H1 (cell line): ENCODE results near the gene TUBA4B. TPM values are rescaled to one million over a fixed set of nuclear protein-coding genes. Genes with fewer than 3 reads are reported as not detected.

Experiments
- CTCF ChIA-PET: fragments of 300-600 bp; sonication (Branson Sonifier 250); formaldehyde crosslinking; loops from one replicate; lab custom pipeline; 2021; ENCODE audit not compliant: partially characterized antibody; lab: Charles Lee
- POLR2A ChIA-PET: fragments of 300-600 bp; sonication (Branson Sonifier 250); formaldehyde crosslinking; loops from one replicate; lab custom pipeline; 2021; ENCODE audit warnings: inconsistent platforms; ENCODE audit not compliant: partially characterized antibody; lab: Charles Lee
- DNase-seq, 2 experiments: peaks; one replicate each; pipeline versions ENCODE4 v3.0.0 to v3.0.0-alpha.2; 2010 to 2022; ENCODE audit warnings: low spot score in 2 of 2, low read depth in 1 of 2, mixed read lengths in 1 of 2
- FAIRE-seq: peaks from 2 replicates; lab custom pipeline; 2011; peaks lifted over from hg19 to GRCh38; lab: Jason Lieb, UNC
- H2AFZ ChIP-seq: 2 replicates; pipeline ENCODE4 v1.8.1; 2012; ENCODE audit warnings: low read length, inconsistent platforms
- H2AK5ac ChIP-seq: 2 replicates; pipeline ENCODE4 v1.6.1; 2013; ENCODE audit warnings: low read depth, low read length
- H2BK120ac ChIP-seq: replicated peaks from 2 replicates; pipeline ENCODE3; 2013; ENCODE audit warnings: low read depth, low read length, inconsistent platforms
- H2BK12ac ChIP-seq: 2 replicates; pipeline ENCODE4 v1.6.1; 2013; ENCODE audit warnings: low read depth, low read length
- H2BK15ac ChIP-seq: 2 replicates; pipeline ENCODE4 v1.6.1; 2013; ENCODE audit warnings: low read length
- H2BK20ac ChIP-seq: 2 replicates; pipeline ENCODE4 v1.6.1; 2013; ENCODE audit warnings: low read length
- H2BK5ac ChIP-seq: 2 replicates; pipeline ENCODE4 v1.6.1; 2013; ENCODE audit warnings: low read depth, low read length
- H3K14ac ChIP-seq: 2 replicates; pipeline ENCODE4 v1.6.1; 2013; ENCODE audit warnings: inconsistent platforms; ENCODE audit not compliant: insufficient read length
- H3K18ac ChIP-seq: 2 replicates; pipeline ENCODE4 v1.6.1; 2013; ENCODE audit warnings: low read length; ENCODE audit errors: extremely low read depth
- H3K23ac ChIP-seq: 2 replicates; pipeline ENCODE4 v1.6.1; 2013; ENCODE audit warnings: inconsistent platforms; ENCODE audit not compliant: insufficient read length
- H3K23me2 ChIP-seq: 2 replicates; pipeline ENCODE4 v1.6.1; 2013; ENCODE audit warnings: low read depth, low read length
- H3K27ac ChIP-seq: 2 replicates; pipeline ENCODE4 v1.6.1; 2011; ENCODE audit warnings: low read depth, low read length, inconsistent platforms
- H3K27me3 ChIP-seq, 4 experiments: replicated peaks in 1 of 4; 1 replicate in 1 of 4; 2 replicates in 3 of 4; pipeline versions ENCODE4 v1.6.1 to v1.8.1; 2011 to 2013; ENCODE audit warnings: low read length in 3 of 4, mild to moderate bottlenecking in 3 of 4, inconsistent platforms in 2 of 4, mixed read lengths in 2 of 4, moderate library complexity in 1 of 4; ENCODE audit not compliant: control insufficient read depth in 3 of 4, insufficient read depth in 3 of 4; ENCODE audit errors: extremely low read depth in 1 of 4
- H3K36me3 ChIP-seq, 4 experiments: 2 replicates each; pipeline versions ENCODE4 v1.6.1 to v1.8.1; 2011 to 2013; ENCODE audit warnings: mild to moderate bottlenecking in 4 of 4, low read length in 3 of 4, moderate library complexity in 2 of 4, control low read depth in 1 of 4, inconsistent platforms in 1 of 4; ENCODE audit not compliant: insufficient read depth in 4 of 4, control insufficient read depth in 2 of 4
- H3K4ac ChIP-seq: replicated peaks from 2 replicates; pipeline ENCODE3; 2013; ENCODE audit warnings: low read length, low read depth, mixed read lengths, inconsistent platforms; ENCODE audit not compliant: insufficient read length
- H3K4me1 ChIP-seq, 4 experiments: replicated peaks in 1 of 4; 1 replicate in 1 of 4; 2 replicates in 3 of 4; pipeline versions ENCODE4 v1.6.1 to v1.8.1; 2011 to 2013; ENCODE audit warnings: low read length in 3 of 4, inconsistent platforms in 2 of 4, mixed read lengths in 1 of 4; ENCODE audit not compliant: insufficient read depth in 4 of 4, control insufficient read depth in 3 of 4
- H3K4me2 ChIP-seq, 2 experiments: 2 replicates each; pipeline versions ENCODE4 v1.6.1 to v1.8.1; 2011 to 2013; ENCODE audit warnings: low read depth in 2 of 2, low read length in 2 of 2, control low read depth in 1 of 2, inconsistent platforms in 1 of 2, mild to moderate bottlenecking in 1 of 2; ENCODE audit not compliant: insufficient read depth in 1 of 2
- H3K4me3 ChIP-seq, 4 experiments: fragments of 200-600, 300-600 bp in 1 of 4; sonication (generic), shearing (Covaris generic), sonication (Bioruptor Twin) in 1 of 4; 2 replicates each; pipeline versions ENCODE4 v1.5.1 to v1.8.1; 2011 to 2016; ENCODE audit warnings: low read length in 4 of 4, low read depth in 3 of 4, control low read depth in 2 of 4, inconsistent platforms in 2 of 4, mild to moderate bottlenecking in 2 of 4, mixed read lengths in 1 of 4, moderate library complexity in 1 of 4; ENCODE audit not compliant: insufficient read depth in 2 of 4; ENCODE audit errors: extremely low read depth in 1 of 4
- H3K56ac ChIP-seq: replicated peaks from 2 replicates; pipeline ENCODE3; 2013; ENCODE audit warnings: low read depth, mild to moderate bottlenecking, mixed read lengths, low read length, inconsistent platforms; ENCODE audit not compliant: insufficient read length
- H3K79me1 ChIP-seq: 2 replicates; pipeline ENCODE4 v1.6.1; 2013; ENCODE audit warnings: low read depth, low read length, control low read depth
- H3K79me2 ChIP-seq, 2 experiments: 2 replicates each; pipeline versions ENCODE4 v1.6.1 to v1.8.1; 2012 to 2013; ENCODE audit warnings: low read length in 2 of 2, mild to moderate bottlenecking in 2 of 2, inconsistent platforms in 1 of 2; ENCODE audit not compliant: insufficient read depth in 2 of 2, control insufficient read depth in 1 of 2
- H3K9ac ChIP-seq, 4 experiments: replicated peaks in 1 of 4; 1 replicate in 1 of 4; 2 replicates in 3 of 4; pipeline versions ENCODE4 v1.6.1 to v1.8.1; 2011 to 2013; ENCODE audit warnings: low read depth in 3 of 4, low read length in 3 of 4, control low read depth in 2 of 4, mild to moderate bottlenecking in 2 of 4, moderate library complexity in 2 of 4, inconsistent platforms in 1 of 4; ENCODE audit errors: extremely low read depth in 1 of 4
- H3K9me3 ChIP-seq, 2 experiments: 2 replicates each; pipeline versions ENCODE4 v1.6.1 to v1.8.1; 2012 to 2013; ENCODE audit warnings: mild to moderate bottlenecking in 2 of 2, moderate library complexity in 2 of 2, control low read depth in 1 of 2, inconsistent platforms in 1 of 2, low read depth in 1 of 2, low read length in 1 of 2, mixed read lengths in 1 of 2; ENCODE audit not compliant: insufficient read depth in 2 of 2
- H4K20me1 ChIP-seq, 2 experiments: replicated peaks in 1 of 2; 2 replicates each; pipeline versions ENCODE3 to v1.8.1; 2011 to 2013; ENCODE audit warnings: inconsistent platforms in 2 of 2, low read length in 2 of 2, mild to moderate bottlenecking in 1 of 2; ENCODE audit not compliant: insufficient read depth in 2 of 2, control insufficient read depth in 1 of 2
- H4K5ac ChIP-seq: 2 replicates; pipeline ENCODE4 v1.6.1; 2013; ENCODE audit warnings: low read length, low read depth, mixed read lengths, inconsistent platforms; ENCODE audit not compliant: insufficient read length
- H4K8ac ChIP-seq: 2 replicates; pipeline ENCODE4 v1.8.0; 2013; ENCODE audit warnings: mild to moderate bottlenecking, moderate library complexity, low read length, inconsistent platforms; ENCODE audit not compliant: insufficient read depth; ENCODE audit errors: extremely low read depth
- H4K91ac ChIP-seq: replicated peaks from 2 replicates; pipeline ENCODE3; 2013; ENCODE audit warnings: low read length, mixed read lengths, inconsistent platforms; ENCODE audit not compliant: insufficient read length
- ATF2 ChIP-seq: IDR thresholded peaks from 2 replicates; pipeline ENCODE4 v1.6.1; 2012; ENCODE audit warnings: low read length, inconsistent platforms
- NRF1 ChIP-seq: IDR thresholded peaks from 2 replicates; pipeline ENCODE4 v1.6.1; 2011; ENCODE audit warnings: mild to moderate bottlenecking, low read depth, low read length, improper control_type of control experiment
- POLR2AphosphoS5 ChIP-seq: IDR thresholded peaks from 2 replicates; pipeline ENCODE4 v1.6.1; 2011; ENCODE audit warnings: low read depth, low read length
- POU5F1 ChIP-seq: IDR thresholded peaks from 2 replicates; pipeline ENCODE4 v1.6.1; 2011; ENCODE audit warnings: low read depth, mild to moderate bottlenecking, low read length, moderate library complexity
- SIX5 ChIP-seq: IDR thresholded peaks from 2 replicates; pipeline ENCODE4 v1.6.1; 2011; ENCODE audit warnings: mild to moderate bottlenecking, low read depth, low read length
- USF2 ChIP-seq: IDR thresholded peaks from 2 replicates; pipeline ENCODE4 v1.6.1; 2011; ENCODE audit warnings: low read length, improper control_type of control experiment
- YY1 ChIP-seq: IDR thresholded peaks from 2 replicates; pipeline ENCODE4 v1.6.1; 2011; ENCODE audit warnings: low read depth, mild to moderate bottlenecking, low read length
- WGBS, 2 experiments: shearing (Covaris generic) in 1 of 2; methylation state at CpG; one replicate each; pipeline versions ENCODE4 v1.1.6 to v1.1.7; 2013 to 2015; ENCODE audit warnings: low lambda C conversion rate in 2 of 2, mixed read lengths in 2 of 2, inconsistent platforms in 1 of 2, low coverage in 1 of 2, missing lambda C conversion rate in 1 of 2; ENCODE audit not compliant: insufficient replicate concordance in 2 of 2, insufficient coverage in 1 of 2, insufficient read length in 1 of 2; ENCODE audit errors: extremely low coverage in 1 of 2, missing lambda C conversion rate in 1 of 2; 5-methylcytosine and 5-hydroxymethylcytosine counted together
- polyA plus RNA-seq, 7 experiments: library from polyadenylated mRNA; depleted of rRNA in 3 of 7; stranded (reverse) in 5 of 7; unstranded in 2 of 7; fragments of >200 nt in 5 of 7; fragments of 200-250 nt in 2 of 7; gene quantifications; 1 replicate in 5 of 7; 2 replicates in 1 of 7; 4 replicates in 1 of 7; pipeline versions ENCODE4 v1.2.1 to v1.2.3, GENCODE V29; 2011 to 2013; ENCODE audit warnings: missing spikeins in 2 of 7, mixed read lengths in 2 of 7
- total RNA-seq: library from RNA; stranded (reverse); fragmentation: NEBNext Ultra II Directional; extraction: Animal tissue kit (Norgen Biotek cat#: 25700); gene quantifications from 2 replicates; pipeline ENCODE4 v1.2.1, GENCODE V29; 2021

The TUBA4B gene
- total and polyA plus RNA-seq, 2 of the 8 experiments (the other 6 are each of a cell fraction or from before 2014, with no cell fraction given): 0.08 to 0.24 TPM

DNA sequence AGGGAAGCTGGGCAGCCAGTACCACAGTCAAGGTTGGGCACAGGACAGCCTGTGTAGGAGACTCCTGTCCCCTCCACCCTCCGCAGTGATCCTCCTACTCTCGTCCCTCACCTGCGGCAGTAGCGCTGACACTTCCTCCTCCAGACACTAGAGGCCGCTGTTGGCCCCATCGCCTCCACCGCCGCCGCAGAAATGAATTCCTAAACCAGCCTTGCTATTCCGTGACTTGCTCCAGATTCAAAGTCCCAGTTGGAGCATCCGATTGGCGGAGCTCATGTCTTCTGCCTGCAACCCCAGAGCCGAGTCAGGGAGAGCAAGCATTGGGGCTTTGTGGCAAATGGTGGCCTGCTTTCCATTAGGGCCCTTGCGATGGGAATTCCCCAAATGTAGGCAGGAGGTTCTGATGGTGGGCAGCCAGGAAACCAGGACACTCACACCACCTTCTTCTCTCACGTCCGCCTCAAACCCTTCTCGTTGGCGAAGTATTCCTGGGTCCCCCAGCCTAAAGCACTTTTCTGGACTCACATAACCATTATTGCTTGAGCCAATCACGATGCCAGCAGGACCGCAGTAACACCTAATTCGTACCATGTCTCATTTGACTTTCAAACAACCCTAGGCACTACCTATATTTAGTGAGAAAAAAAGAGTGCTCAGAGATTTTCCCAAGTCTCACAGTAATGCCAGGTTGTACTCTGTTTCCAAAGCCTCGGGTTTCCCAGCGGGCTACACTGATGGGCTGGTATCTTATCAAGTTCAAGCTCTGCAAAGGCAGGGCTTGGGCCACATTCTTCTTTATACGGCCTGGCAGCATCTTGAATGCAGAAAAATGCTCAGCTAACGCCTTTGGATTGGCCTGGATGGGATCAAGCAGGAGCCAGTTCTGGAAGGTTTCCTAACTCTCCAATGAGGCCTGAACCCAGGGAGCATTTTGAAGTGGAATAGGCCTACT, 24.9 kb downstream of the TUBA4B start:
- Histone ChIP-seq H4K5ac (no peak overlapping the region), H3K9ac (0 out of 7 replicates have a peak overlapping the region, but pooled peaks of 1 of the 4 experiments have one; percentile 6), H3K18ac (no peak overlapping the region; the same call in 1 of the 2 replicates), H2AK5ac (no peak overlapping the region; the same call in 1 of the 2 replicates), H3K79me2 (no peaks in the 10 kb centered on the region), H2BK12ac (peak overlapping the region; percentile 56; the same call in 1 of the 2 replicates), H3K56ac (no peak overlapping the region), H3K4me1 (peaks cover 9 to 23% (median 14%) of the 10 kb centered on the region in 4 experiments), H3K14ac (no peak overlapping the region), H3K36me3 (peaks cover 0 to 4% (median under 1%) of the 10 kb centered on the region in 4 experiments; a peak in 2 of 8 replicates), H3K23me2 (peaks cover 8% of the 10 kb centered on the region; the same call in 1 of the 2 replicates), H3K23ac (no peak overlapping the region), H2AFZ (peak overlapping the region; percentile 81), H2BK5ac (no peak overlapping the region; the same call in 1 of the 2 replicates), H4K91ac (no peak overlapping the region), H3K27ac (peak overlapping the region; percentile 10; the same call in 1 of the 2 replicates), H2BK120ac (no peak overlapping the region), H2BK20ac (no peak overlapping the region; the same call in 1 of the 2 replicates), H3K79me1 (no peaks in the 10 kb centered on the region; the same call in 1 of the 2 replicates), H3K4me2 (peak overlapping the region; percentile 72 to 73), H3K27me3 (no peaks in the 10 kb centered on the region; a peak in 1 of 7 replicates), H4K20me1 (no peaks in the 10 kb centered on the region), H3K4ac (no peak overlapping the region), H3K4me3 (peak overlapping the region in 3 of 4 experiments; percentile 3 to 75 (median 18); a peak in 3 of 8 replicates), H3K9me3 (no peaks in the 10 kb centered on the region), H2BK15ac (peak overlapping the region; percentile 31), H4K8ac (no peak overlapping the region)
- FAIRE-seq (peak; percentile 50), DNase-seq (peak in 1 of 2 experiments; percentile 94)
- 38% methylated on average over 25 of the region's 25 CpGs; no CpG with 5 or more reads in 1 of the 2 experiments for WGBS, 2 experiments
- POLR2A ChIA-PET: interaction anchor here (0.6 to 4.5 kb wide), 10 partner anchors 9 to 109 kb away, joined by 3 to 33 read pairs (median 4); partner anchors contain the start of genes ATG9A, GLB1L, PTPRN and STK16
- CTCF ChIA-PET: interaction anchor here (0.6 to 12.1 kb wide), 30 partner anchors 8 to 1521 kb away, joined by 3 to 220 read pairs (median 4); partner anchors contain the start of genes ABCB6, GLB1L, STK16 and TUBA4A
- TF ChIP-seq POLR2AphosphoS5: no peak
- TF ChIP-seq POU5F1: no peak
- TF ChIP-seq SIX5: no peak
- TF ChIP-seq YY1: peak; percentile 64; the same call in 1 of the 2 replicates
- no peak for TF ChIP-seq USF2
- TF ChIP-seq ATF2: no peak
- no peak for TF ChIP-seq NRF1
